ENCODE results near the gene APBA2. TPM values are rescaled to one million over a fixed set of nuclear protein-coding genes. Genes with fewer than 3 reads are reported as not detected.

APBA2 gene
- total and polyA plus RNA-seq, 2 of the 13 experiments (the other 11 are each of a cell fraction or from before 2014, with no cell fraction given) = 0.62 to 2.3 TPM

- TF ChIP-seq IRF2 (CRISPR knock-in tag; IDR thresholded peaks at IDR 0.05) (no peak), MIER2 (CRISPR knock-in tag; IDR thresholded peaks at IDR 0.05) (no peak), GLI4 (CRISPR knock-in tag; IDR thresholded peaks at IDR 0.05; ENCODE audit: borderline replicate concordance) (no peak), HES4 (CRISPR knock-in tag; IDR thresholded peaks at IDR 0.05; ENCODE audit: borderline replicate concordance) (no peak), PHB2 (IDR thresholded peaks at IDR 0.05; ENCODE audit: partially characterized antibody) (no peak), GABPB1 (CRISPR knock-in tag; IDR thresholded peaks at IDR 0.05) (peak; percentile 44; the same call in 1 of the 2 replicates), TEAD2 (CRISPR knock-in tag; IDR thresholded peaks at IDR 0.05) (no peak), ZNF10 (CRISPR knock-in tag; IDR thresholded peaks at IDR 0.05; ENCODE audit: borderline replicate concordance, low read depth) (no peak), ZSCAN12 (CRISPR knock-in tag; IDR thresholded peaks at IDR 0.05) (no peak), PAF1 (CRISPR knock-in tag; IDR thresholded peaks at IDR 0.05) (no peak), SOX6 (IDR thresholded peaks at IDR 0.05) (no peak), SOX6 (CRISPR knock-in tag; IDR thresholded peaks at IDR 0.05) (peak; percentile 9; the same call in 1 of the 2 replicates), ARID5B (CRISPR knock-in tag; IDR thresholded peaks at IDR 0.05) (peak; percentile 50), NFATC3 (CRISPR knock-in tag; IDR thresholded peaks at IDR 0.05) (no peak), ZNF567 (CRISPR knock-in tag; IDR thresholded peaks at IDR 0.05; ENCODE audit: borderline replicate concordance) (no peak), ZNF790 (CRISPR knock-in tag; IDR thresholded peaks at IDR 0.05; ENCODE audit: borderline replicate concordance) (no peak), RARA (CRISPR knock-in tag; IDR thresholded peaks at IDR 0.05) (peak; percentile 86), ATF1 (CRISPR knock-in tag; IDR thresholded peaks at IDR 0.05) (no peak), ZNF670 (CRISPR knock-in tag; IDR thresholded peaks at IDR 0.05; ENCODE audit: borderline replicate concordance) (no peak), PRDM10 (CRISPR knock-in tag; IDR thresholded peaks at IDR 0.05; ENCODE audit: low read depth) (no peak)
- TF ChIP-seq, protein P1, sequence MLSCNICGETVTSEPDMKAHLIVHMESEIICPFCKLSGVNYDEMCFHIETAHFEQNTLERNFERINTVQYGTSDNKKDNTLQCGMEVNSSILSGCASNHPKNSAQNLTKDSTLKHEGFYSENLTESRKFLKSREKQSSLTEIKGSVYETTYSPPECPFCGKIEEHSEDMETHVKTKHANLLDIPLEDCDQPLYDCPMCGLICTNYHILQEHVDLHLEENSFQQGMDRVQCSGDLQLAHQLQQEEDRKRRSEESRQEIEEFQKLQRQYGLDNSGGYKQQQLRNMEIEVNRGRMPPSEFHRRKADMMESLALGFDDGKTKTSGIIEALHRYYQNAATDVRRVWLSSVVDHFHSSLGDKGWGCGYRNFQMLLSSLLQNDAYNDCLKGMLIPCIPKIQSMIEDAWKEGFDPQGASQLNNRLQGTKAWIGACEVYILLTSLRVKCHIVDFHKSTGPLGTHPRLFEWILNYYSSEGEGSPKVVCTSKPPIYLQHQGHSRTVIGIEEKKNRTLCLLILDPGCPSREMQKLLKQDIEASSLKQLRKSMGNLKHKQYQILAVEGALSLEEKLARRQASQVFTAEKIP (CRISPR knock-in tag; IDR thresholded peaks at IDR 0.05; ENCODE audit: borderline replicate concordance) = no peak
- TF ChIP-seq, protein P2, sequence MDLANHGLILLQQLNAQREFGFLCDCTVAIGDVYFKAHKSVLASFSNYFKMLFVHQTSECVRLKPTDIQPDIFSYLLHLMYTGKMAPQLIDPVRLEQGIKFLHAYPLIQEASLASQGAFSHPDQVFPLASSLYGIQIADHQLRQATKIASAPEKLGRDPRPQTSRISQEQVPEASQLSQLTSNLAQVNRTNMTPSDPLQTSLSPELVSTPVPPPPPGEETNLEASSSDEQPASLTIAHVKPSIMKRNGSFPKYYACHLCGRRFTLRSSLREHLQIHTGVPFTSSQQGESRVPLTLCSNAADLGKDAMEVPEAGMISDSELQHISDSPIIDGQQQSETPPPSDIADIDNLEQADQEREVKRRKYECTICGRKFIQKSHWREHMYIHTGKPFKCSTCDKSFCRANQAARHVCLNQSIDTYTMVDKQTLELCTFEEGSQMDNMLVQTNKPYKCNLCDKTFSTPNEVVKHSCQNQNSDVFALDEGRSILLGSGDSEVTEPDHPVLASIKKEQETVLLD (CRISPR knock-in tag; IDR thresholded peaks at IDR 0.05; ENCODE audit: low read depth) = no peak
Observed at GRCh38 chr15:28935316-28935715, 49.5 kb downstream of the APBA2 start (continued).

Measured in HepG2 (cell line).